A549 (cell line): ENCODE data around the gene NXN. TPM values are rescaled to one million over a fixed set of nuclear protein-coding genes. Genes with fewer than 3 reads are reported as not detected.
A peak's percentile ranks its signal among the peaks of the same experiment; 100 is the strongest.

Experiments used
- ATAC-seq, 2 experiments: fragments of 200-7000 bp in 1 of 2; fragments of >200 bp in 1 of 2; cut with Nextera tagmentation in 1 of 2; cut with Tn5 transposase in 1 of 2; 3 replicates each; pipeline versions ENCODE4 v1.8.0 to v1.9.1; 2018 to 2020; ENCODE audit warnings: mild to moderate bottlenecking in 1 of 2, moderate library complexity in 1 of 2
- CTCF ChIA-PET: fragments of 300-600 bp; sonication (Branson Sonifier 250); formaldehyde crosslinking; extraction: SDS; loops from one replicate; lab custom pipeline; 2021; ENCODE audit warnings: antibody characterized with exemption, inconsistent platforms; lab: Yijun Ruan, JAX
- POLR2A ChIA-PET: fragments of 350-600 bp; formaldehyde crosslinking; extraction: SDS; loops from one replicate; lab custom pipeline; 2021; ENCODE audit warnings: antibody characterized with exemption, inconsistent platforms; lab: Yijun Ruan, JAX
- DNase-seq, 2 experiments: peaks; one replicate each; pipeline versions ENCODE4 v3.0.0 to v3.0.0-alpha.2; 2011 to 2016; ENCODE audit warnings: low read depth in 1 of 2, low spot score in 1 of 2
- FAIRE-seq: peaks from 2 replicates; lab custom pipeline; 2011; peaks lifted over from hg19 to GRCh38; lab: Jason Lieb, UNC
- H3K27ac ChIP-seq, 2 experiments: fragments of >200 bp; sonication (Bioruptor Twin); formaldehyde crosslinking; 3 replicates each; pipeline ENCODE4 v1.5.1; 2016 to 2017
- H3K4me1 ChIP-seq: fragments of >200 bp; sonication (Bioruptor Twin); formaldehyde crosslinking; 3 replicates; pipeline ENCODE4 v1.6.1; 2016
- H3K4me2 ChIP-seq: fragments of >200 bp; sonication (Bioruptor Twin); formaldehyde crosslinking; 3 replicates; pipeline ENCODE4 v1.6.1; 2016
- H3K4me3 ChIP-seq: fragments of >200 bp; sonication (Bioruptor Twin); formaldehyde crosslinking; 3 replicates; pipeline ENCODE4 v1.5.1; 2016
- H3K9me3 ChIP-seq: fragments of >200 bp; sonication (Bioruptor Twin); formaldehyde crosslinking; 3 replicates; pipeline ENCODE4 v1.6.1; 2016
- BHLHE40 ChIP-seq: IDR thresholded peaks from 2 replicates; pipeline ENCODE4 v1.6.1; 2012; ENCODE audit warnings: low read depth, low read length, inconsistent platforms
- ESRRA ChIP-seq: fragments of 150-350 bp; IDR thresholded peaks from 2 replicates; pipeline ENCODE4 v1.6.1; 2014; ENCODE audit warnings: mild to moderate bottlenecking, low read length, borderline replicate concordance
- HES2 ChIP-seq: fragments of >200 bp; sonication (Bioruptor Twin); formaldehyde crosslinking; IDR thresholded peaks from 2 replicates; pipeline ENCODE4 v1.6.1; 2016
- HMGXB4 ChIP-seq: fragments of 250-450 bp; sonication (Bioruptor Pico); IDR thresholded peaks from 2 replicates; pipeline ENCODE4 v1.5.0; 2021; ENCODE audit warnings: mild to moderate bottlenecking, moderate library complexity, borderline replicate concordance
- JUNB ChIP-seq: fragments of >200 bp; sonication (Bioruptor Twin); formaldehyde crosslinking; IDR thresholded peaks from 2 replicates; pipeline ENCODE4 v1.6.1; 2016
- KDM1A ChIP-seq: fragments of 200-600 bp; sonication (generic); IDR thresholded peaks from 2 replicates; pipeline ENCODE4 v1.6.1; 2016; ENCODE audit warnings: low read depth, mild to moderate bottlenecking
- KDM5A ChIP-seq: fragments of 200-600 bp; sonication (generic); IDR thresholded peaks from 2 replicates; pipeline ENCODE4 v1.6.1; 2016; ENCODE audit warnings: antibody characterized with exemption, mild to moderate bottlenecking
- MYC ChIP-seq: IDR thresholded peaks from 2 replicates; pipeline ENCODE4 v1.6.1; 2012; ENCODE audit warnings: mild to moderate bottlenecking, inconsistent platforms, low read length, improper control_type of control experiment, borderline replicate concordance
- NFE2L2 ChIP-seq: fragments of 150-350 bp; conservative IDR thresholded peaks from 2 replicates; pipeline ENCODE4 v1.6.1; 2014; ENCODE audit warnings: low read length
- PBX3 ChIP-seq: IDR thresholded peaks from 2 replicates; pipeline ENCODE4 v1.6.1; 2012
- PHF8 ChIP-seq: fragments of 200-600 bp; sonication (generic); IDR thresholded peaks from 2 replicates; pipeline ENCODE4 v1.6.1; 2016; ENCODE audit warnings: low read depth, mild to moderate bottlenecking, antibody characterized with exemption, moderate library complexity, borderline replicate concordance
- POLR2AphosphoS2 ChIP-seq: conservative IDR thresholded peaks from 2 replicates; pipeline ENCODE4 v1.6.1; 2012; ENCODE audit warnings: low read length, improper control_type of control experiment, inconsistent platforms
- RFX5 ChIP-seq: fragments of 450-650 bp; IDR thresholded peaks from 2 replicates; pipeline ENCODE4 v1.7.1; 2014; ENCODE audit warnings: antibody characterized with exemption, mild to moderate bottlenecking, moderate library complexity
- RNF2 ChIP-seq: fragments of 200-600 bp; sonication (generic); IDR thresholded peaks from 2 replicates; pipeline ENCODE4 v1.6.1; 2016; ENCODE audit warnings: low read depth, mild to moderate bottlenecking, antibody characterized with exemption, moderate library complexity, borderline replicate concordance
- SMC3 ChIP-seq: fragments of >200 bp; sonication (Bioruptor Twin); formaldehyde crosslinking; IDR thresholded peaks from 3 replicates; pipeline ENCODE4 v1.6.1; 2018; ENCODE audit warnings: inconsistent platforms
- TP53 ChIP-seq: fragments of 250-450 bp; sonication (Bioruptor Pico); IDR thresholded peaks from 2 replicates; pipeline ENCODE4 v1.5.0; 2021; ENCODE audit warnings: mild to moderate bottlenecking, moderate library complexity
- ZFP36 ChIP-seq: fragments of 450-650 bp; IDR thresholded peaks from 2 replicates; pipeline ENCODE4 v1.6.1; 2014; ENCODE audit warnings: borderline replicate concordance; ENCODE audit not compliant: partially characterized antibody
- ZNF302 ChIP-seq: fragments of 250-450 bp; sonication (Bioruptor Pico); IDR thresholded peaks from 2 replicates; pipeline ENCODE4 v1.9.0; 2021; ENCODE audit warnings: inconsistent platforms, mild to moderate bottlenecking, moderate library complexity
- ZSCAN20 ChIP-seq: fragments of 250-450 bp; sonication (Bioruptor Pico); IDR thresholded peaks from 2 replicates; pipeline ENCODE4 v1.8.0; 2022; ENCODE audit warnings: mild to moderate bottlenecking, moderate library complexity
- whole genome bisulfite sequencing: methylation state at CpG from one replicate; pipeline ENCODE4 v1.1.6; 2017; ENCODE audit errors: missing lambda C conversion rate; 5-methylcytosine and 5-hydroxymethylcytosine counted together
- polyA plus RNA-seq, 4 experiments: library from polyadenylated mRNA; depleted of rRNA in 3 of 4; stranded (reverse); fragments of >200 nt; fragmentation: RNase III in 1 of 4; extraction: RNeasy Plus Mini Kit Qiagen cat#74134 plus additional on column Dnase treatment in 1 of 4; gene quantifications; 2 replicates in 3 of 4; 3 replicates in 1 of 4; pipeline ENCODE4 v1.2.3, GENCODE V29; 2011 to 2017
- TF ChIP-seq, protein P1 (sequence below): fragments of 450-650 bp; IDR thresholded peaks from 2 replicates; pipeline ENCODE4 v1.6.1; 2014; ENCODE audit warnings: antibody characterized with exemption

The NXN gene
- polyA plus RNA-seq, 2 of the 4 experiments (the other 2 are of a cell fraction) = 24.6 to 31.1 TPM

- ChIA-PET CTCF (interaction anchor here (1.0 kb wide), 1 partner anchor 16 kb away, joined by 3 read pairs; no protein-coding TSS in a partner anchor), POLR2A (no interaction called here)
- ATAC-seq (no peak), FAIRE-seq (no peak), DNase-seq (no peak)
- TF ChIP-seq, protein P1, sequence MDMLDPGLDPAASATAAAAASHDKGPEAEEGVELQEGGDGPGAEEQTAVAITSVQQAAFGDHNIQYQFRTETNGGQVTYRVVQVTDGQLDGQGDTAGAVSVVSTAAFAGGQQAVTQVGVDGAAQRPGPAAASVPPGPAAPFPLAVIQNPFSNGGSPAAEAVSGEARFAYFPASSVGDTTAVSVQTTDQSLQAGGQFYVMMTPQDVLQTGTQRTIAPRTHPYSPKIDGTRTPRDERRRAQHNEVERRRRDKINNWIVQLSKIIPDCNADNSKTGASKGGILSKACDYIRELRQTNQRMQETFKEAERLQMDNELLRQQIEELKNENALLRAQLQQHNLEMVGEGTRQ = no peak
- no peak for TF ChIP-seq MYC
- no peak for TF ChIP-seq JUNB
- TF ChIP-seq NFE2L2 = no peak
- Histone ChIP-seq H3K9me3 (no peaks in the 10 kb centered on the region), H3K27ac (peak overlapping the region in 1 of 2 experiments; percentile 43; a peak in 3 of 6 replicates), H3K4me3 (no peak overlapping the region), H3K4me2 (no peak overlapping the region), H3K4me1 (peaks cover 28% of the 10 kb centered on the region)
- 89% methylated on average over 25 of the region's 25 CpGs for WGBS
These were observed 31.2 kb downstream of the NXN start for GRCh38 chr17:948284-948852.

GRCh38 chr17:946510-947236, 32.9 kb downstream of the NXN start:
- Histone ChIP-seq H3K4me2 (no peak overlapping the region), H3K4me1 (peaks cover 24% of the 10 kb centered on the region), H3K9me3 (no peaks in the 10 kb centered on the region), H3K27ac (0 out of 6 replicates have a peak overlapping the region, but pooled peaks of 1 of the 2 experiments have one; percentile 29), H3K4me3 (no peak overlapping the region)
- DNase-seq (no peak), ATAC-seq (no peak), FAIRE-seq (no peak)
- ChIA-PET CTCF (interaction anchor here (1.0 to 1.6 kb wide), 3 partner anchors 9 to 34 kb away, joined by 4 to 5 read pairs (median 4); no protein-coding TSS in a partner anchor), POLR2A (no interaction called here)
- 93% methylated on average over 37 of the region's 37 CpGs for WGBS
- TF ChIP-seq SMC3 = no peak
- no peak for TF ChIP-seq KDM5A
- TF ChIP-seq ZFP36 = no peak
- no peak for TF ChIP-seq BHLHE40
- TF ChIP-seq PBX3 = no peak
- TF ChIP-seq TP53 = no peak
- no peak for TF ChIP-seq HES2
- TF ChIP-seq HMGXB4 (CRISPR knock-in tag) = no peak
- TF ChIP-seq ESRRA = no peak
- TF ChIP-seq RNF2 = no peak
- no peak for TF ChIP-seq KDM1A
- TF ChIP-seq ZSCAN20 (CRISPR knock-in tag) = no peak
- no peak for TF ChIP-seq PHF8
- TF ChIP-seq ZNF302 (CRISPR knock-in tag) = no peak
- TF ChIP-seq RFX5 = no peak
- no peak for TF ChIP-seq POLR2AphosphoS2
